Heart right ventricle (tissue), 16 donors: Measurements from ENCODE around the gene CDH23. TPM values are rescaled to one million over a fixed set of nuclear protein-coding genes. Genes with fewer than 3 reads are reported as not detected.

Experiments used
- ATAC-seq, 8 donors: fragments of 200-7000 bp; cut with Tn5 transposase; one replicate each; pipeline ENCODE4 v1.9.1; 2020; ENCODE audit warnings: mild to moderate bottlenecking in 8 of 8, moderate library complexity in 8 of 8, moderate number of reproducible peaks in 1 of 8
- DNase-seq, 2 donors: peaks; one replicate each; pipeline ENCODE4 v3.0.0-alpha.2; 2020
- H3K27ac ChIP-seq, 10 donors: fragments of 200-600 bp; sonication (generic) in 2 of 10; one replicate each; pipeline versions ENCODE4 v1.5.0 to v1.8.0; 2020 to 2022; ENCODE audit warnings: mild to moderate bottlenecking in 3 of 10
- H3K27me3 ChIP-seq, 7 donors: fragments of 200-600 bp; one replicate each; pipeline ENCODE4 v1.8.0; 2021 to 2022; ENCODE audit warnings: mild to moderate bottlenecking in 2 of 7
- H3K36me3 ChIP-seq, 9 donors: fragments of 200-600 bp; sonication (generic) in 1 of 9; one replicate each; pipeline versions ENCODE4 v1.5.0 to v1.8.0; 2020 to 2022; ENCODE audit warnings: mild to moderate bottlenecking in 2 of 9
- H3K4me1 ChIP-seq, 9 donors: fragments of 200-600 bp; sonication (generic) in 1 of 9; one replicate each; pipeline versions ENCODE4 v1.5.0 to v1.8.0; 2020 to 2022; ENCODE audit warnings: mild to moderate bottlenecking in 4 of 9
- H3K4me3 ChIP-seq, 10 donors: fragments of 200-600 bp; sonication (generic) in 2 of 10; one replicate each; pipeline versions ENCODE4 v1.5.0 to v1.8.0; 2020 to 2022; ENCODE audit warnings: mild to moderate bottlenecking in 7 of 10, moderate library complexity in 2 of 10
- H3K9me3 ChIP-seq, 11 donors: fragments of 200-600 bp in 10 of 11; sonication (generic) in 2 of 11; one replicate each; pipeline versions ENCODE4 v1.5.0 to v1.8.0; 2013 to 2022; ENCODE audit warnings: mild to moderate bottlenecking in 2 of 11, control low read depth in 1 of 11, moderate library complexity in 1 of 11
- WGBS, 2 donors: extraction: QIAGEN DNeasy Blood & Tissue Kit; methylation state at CpG; one replicate each; pipeline ENCODE4 v1.1.7; 2013; ENCODE audit warnings: inconsistent platforms in 1 of 2; 5-methylcytosine and 5-hydroxymethylcytosine counted together
- intact Hi-C, 10 donors: fragments of 100-400 bp; cut with DNase I; formaldehyde crosslinking; loops; one replicate each; pipeline versions ENCODE4 v1.11.1 to v1.14.2; 2022
- polyA plus RNA-seq, 2 donors: library from polyadenylated mRNA; stranded (reverse); fragments of 200-250 nt; gene quantifications; one replicate each; pipeline ENCODE4 v1.2.3, GENCODE V29; 2013
- total RNA-seq, 10 donors: library from RNA; stranded (reverse); fragmentation: NEBNext Ultra II Directional in 3 of 10; extraction: Animal tissue kit (Norgen Biotek cat#: 25700) in 3 of 10; gene quantifications; one replicate each; pipeline versions ENCODE4 v1.2.1 to v1.2.4, GENCODE V29; 2021 to 2023
- TF ChIP-seq, protein P1 (sequence below), 9 donors: fragments of 200-600 bp; sonication (generic) in 2 of 9; IDR thresholded peaks; one replicate each; pipeline versions ENCODE4 v1.5.0 to v1.8.0; 2021 to 2022; ENCODE audit warnings: antibody characterized with exemption in 9 of 9, mild to moderate bottlenecking in 5 of 9, moderate library complexity in 1 of 9
- donor health status: Arrhythmogenic right ventricular cardiomyopathy.
- donor health status: ischemic (EF 13 %, LVEDD 7.1; RV severe dilation, severe dysfunction).
- donor health status: healthy with polysubstance abuse.
- donor health status: DM: no; HTN: yes; CAD: no.
- donor health status: DM: no; HTN: no; CAD: no.
- donor health status: ischemic (EF 25% LVEDD 6.9; RV normal size, moderate dysfunction).
- donor health status: ischemic (EF 25% LVEDD 5.7; RV mildly dilated, moderate dysfunction).
- donor health status: healthy.
- donor health status: DM: yes; HTN: yes; CAD: no.
- donor health status: Ischemic cardiomyopathy.
- donor health status: ischemic (EF 35%, LVEDD 5.7; RV mildly dilated, moderate dysfunction).
- donor health status: nonischemic (EF 11% LVEDD 7.7; RV severe dilation, severe dysfunction).
- donor health status: DM: yes; HTN: yes; CAD: no.
- donor health status: PGD.
- donor health status: ischemic (EF 29% LVEDD 5.4; RV normal size, mild dysfunction).
- donor health status: nonischemic (EF 23%, LVEDD 6.1; RV moderate dilation, normal function).

The CDH23 gene
- total and polyA plus RNA-seq, 12 donors: 1.1 to 7.7 (median 4.6) TPM

DNA sequence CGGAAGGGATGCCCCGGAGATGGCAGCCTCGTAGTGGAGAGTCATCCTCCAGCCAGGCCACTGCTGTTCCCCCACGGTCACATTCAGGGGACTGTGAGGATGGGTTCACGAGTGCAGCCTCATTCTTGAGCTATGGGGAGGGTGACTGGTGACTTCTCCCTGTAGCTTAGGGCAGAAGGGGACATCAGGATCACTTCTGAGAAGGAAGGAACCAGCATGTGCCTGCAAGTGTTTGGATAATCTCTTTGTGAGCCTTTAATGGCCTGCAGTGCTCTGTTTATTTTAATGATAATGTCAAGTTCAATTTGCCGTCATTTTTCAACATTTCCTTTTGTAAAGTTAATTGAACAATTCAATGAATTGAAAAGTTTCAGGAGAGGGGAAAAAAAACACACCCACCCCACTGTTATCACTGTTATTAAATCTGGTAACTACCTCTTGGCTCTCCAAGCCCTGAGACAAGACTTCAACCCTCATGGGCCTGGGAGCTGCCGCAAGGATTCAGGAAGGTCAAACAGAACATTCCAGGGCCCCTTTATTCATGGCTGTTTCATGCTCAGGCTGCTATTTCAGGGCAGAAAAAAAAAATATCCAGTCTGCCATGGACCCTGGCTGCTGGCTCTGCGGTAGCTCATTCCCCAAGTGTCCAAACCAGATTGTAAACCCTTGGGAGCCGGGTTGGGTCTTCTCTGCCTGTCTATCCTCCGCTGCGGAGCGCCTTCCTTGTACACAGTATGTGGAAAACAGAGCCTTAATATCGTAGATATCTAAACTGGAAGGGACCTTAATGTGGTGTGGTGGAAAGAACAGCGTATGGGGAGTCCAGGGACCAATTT is 100.4 kb downstream of the CDH23 start:
- peak in 1 of 8 donors; percentile 14 for ATAC-seq
- intact Hi-C loops: no loop called here
- Histone ChIP-seq H3K4me3 (no peak overlapping the region), H3K36me3 (no peaks in the 10 kb centered on the region), H3K27me3 (no peaks in the 10 kb centered on the region), H3K27ac (no peak overlapping the region), H3K4me1 (peaks cover 0 to 7% (median 0%) of the 10 kb centered on the region in 9 donors), H3K9me3 (no peaks in the 10 kb centered on the region)
- 70 to 79% methylated on average over 12 to 14 of the region's 14 CpGs for WGBS, 2 donors
- TF ChIP-seq, protein P1, sequence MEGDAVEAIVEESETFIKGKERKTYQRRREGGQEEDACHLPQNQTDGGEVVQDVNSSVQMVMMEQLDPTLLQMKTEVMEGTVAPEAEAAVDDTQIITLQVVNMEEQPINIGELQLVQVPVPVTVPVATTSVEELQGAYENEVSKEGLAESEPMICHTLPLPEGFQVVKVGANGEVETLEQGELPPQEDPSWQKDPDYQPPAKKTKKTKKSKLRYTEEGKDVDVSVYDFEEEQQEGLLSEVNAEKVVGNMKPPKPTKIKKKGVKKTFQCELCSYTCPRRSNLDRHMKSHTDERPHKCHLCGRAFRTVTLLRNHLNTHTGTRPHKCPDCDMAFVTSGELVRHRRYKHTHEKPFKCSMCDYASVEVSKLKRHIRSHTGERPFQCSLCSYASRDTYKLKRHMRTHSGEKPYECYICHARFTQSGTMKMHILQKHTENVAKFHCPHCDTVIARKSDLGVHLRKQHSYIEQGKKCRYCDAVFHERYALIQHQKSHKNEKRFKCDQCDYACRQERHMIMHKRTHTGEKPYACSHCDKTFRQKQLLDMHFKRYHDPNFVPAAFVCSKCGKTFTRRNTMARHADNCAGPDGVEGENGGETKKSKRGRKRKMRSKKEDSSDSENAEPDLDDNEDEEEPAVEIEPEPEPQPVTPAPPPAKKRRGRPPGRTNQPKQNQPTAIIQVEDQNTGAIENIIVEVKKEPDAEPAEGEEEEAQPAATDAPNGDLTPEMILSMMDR (IDR thresholded peaks at IDR 0.05): no peak
- DNase-seq: no peak

DNA sequence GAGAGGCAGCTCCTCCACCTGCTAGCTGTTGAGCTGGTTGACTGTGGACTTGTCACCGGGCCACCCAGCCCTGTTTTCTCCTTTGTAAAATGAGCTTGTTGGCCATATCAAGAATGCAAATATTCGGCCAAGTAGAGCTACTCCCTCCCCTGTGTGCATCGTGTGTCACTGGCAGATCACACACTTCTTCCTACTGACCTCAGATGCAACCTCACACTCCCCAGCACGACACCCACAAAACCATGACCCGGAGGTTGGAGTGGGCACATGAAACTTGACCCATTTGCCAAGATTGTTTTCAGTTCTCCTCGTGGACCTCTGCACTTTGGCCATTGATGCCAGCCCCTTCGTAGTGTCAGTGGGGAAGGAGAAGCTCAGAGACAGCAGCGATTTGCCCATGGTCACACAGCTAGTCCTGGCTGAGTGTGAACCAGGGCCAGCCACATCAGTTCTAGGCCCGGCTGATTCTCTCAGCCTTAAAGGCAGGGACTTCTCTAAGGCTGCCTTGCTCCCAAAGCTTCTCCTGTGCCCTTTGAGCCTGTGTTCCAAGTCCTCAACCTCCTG is 101.1 kb downstream of the CDH23 start:
- Histone ChIP-seq H3K36me3 (no peaks in the 10 kb centered on the region), H3K4me1 (peaks cover 0 to 7% (median 0%) of the 10 kb centered on the region in 9 donors), H3K9me3 (no peaks in the 10 kb centered on the region), H3K27me3 (no peaks in the 10 kb centered on the region), H3K4me3 (no peak overlapping the region), H3K27ac (no peak overlapping the region)
- intact Hi-C loops: no loop called here
- DNase-seq (no peak), ATAC-seq (no peak)
- TF ChIP-seq, protein P1 (IDR thresholded peaks at IDR 0.05): no peak
- 81 to 82% methylated on average over 9 of the region's 9 CpGs for WGBS, 2 donors

DNA sequence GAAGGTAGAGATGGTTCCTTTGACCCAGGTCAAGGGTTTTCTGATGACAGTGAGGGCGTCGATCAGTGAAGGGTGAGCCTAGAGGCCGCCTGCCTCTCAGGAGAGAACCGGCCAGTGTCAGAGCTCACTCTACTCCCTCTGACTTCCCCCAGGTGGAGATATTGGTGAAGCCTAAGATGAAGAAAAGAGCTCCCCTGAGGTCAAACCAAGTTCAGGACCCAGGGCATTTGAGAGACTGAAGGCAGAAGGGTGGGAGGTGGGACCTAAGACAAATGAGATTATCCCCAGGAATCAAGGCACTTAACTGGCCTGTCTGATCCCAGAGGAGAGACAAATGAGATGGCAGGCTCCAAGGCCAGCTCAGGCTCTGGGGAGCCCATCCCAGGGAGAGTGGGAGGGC is 104.7 kb downstream of the CDH23 start:
- Histone ChIP-seq H3K9me3 (no peaks in the 10 kb centered on the region), H3K4me1 (peaks cover 0 to 11% (median 0%) of the 10 kb centered on the region in 9 donors), H3K36me3 (no peaks in the 10 kb centered on the region), H3K27ac (no peak overlapping the region), H3K27me3 (no peaks in the 10 kb centered on the region), H3K4me3 (no peak overlapping the region)
- DNase-seq: no peak
- 92 to 93% methylated on average over 4 of the region's 4 CpGs for WGBS, 2 donors
- ATAC-seq: no peak
- TF ChIP-seq, protein P1 (IDR thresholded peaks at IDR 0.05): no peak
- intact Hi-C loops: no loop called here

GRCh38 chr10:71502190-71502589 is 105.5 kb downstream of the CDH23 start:
- Histone ChIP-seq H3K27ac (no peak overlapping the region), H3K27me3 (no peaks in the 10 kb centered on the region), H3K4me1 (peaks cover 0 to 11% (median 0%) of the 10 kb centered on the region in 9 donors), H3K36me3 (no peaks in the 10 kb centered on the region), H3K4me3 (no peak overlapping the region), H3K9me3 (no peaks in the 10 kb centered on the region)
- WGBS, 2 donors: 98 to 100% methylated on average over 1 of the region's 1 CpG
- intact Hi-C loops: no loop called here
- ATAC-seq: no peak
- TF ChIP-seq, protein P1 (IDR thresholded peaks at IDR 0.05): no peak
- no peak for DNase-seq
